Right atrium auricular region (tissue), 2 donors: ENCODE results near the gene ECT2L. TPM values are rescaled to one million over a fixed set of nuclear protein-coding genes. Genes with fewer than 3 reads are reported as not detected.

ENCODE experiments used
- DNase-seq: peaks from one replicate; pipeline ENCODE4 v3.0.0-alpha.2; 2019; ENCODE audit warnings: low spot score
- H3K27ac ChIP-seq, 2 donors: fragments of 200-600 bp; sonication (generic); 1 replicate in 1 of 2; 2 replicates in 1 of 2; pipeline ENCODE4 v1.5.1; 2016 to 2019
- H3K27me3 ChIP-seq, 2 donors: fragments of 200-600 bp; sonication (generic); one replicate each; pipeline versions ENCODE4 v1.5.1 to v1.6.0; 2017 to 2019
- H3K36me3 ChIP-seq: fragments of 200-600 bp; sonication (generic); one replicate; pipeline ENCODE4 v1.5.1; 2016
- H3K4me1 ChIP-seq, 2 donors: fragments of 200-600 bp; sonication (generic); one replicate each; pipeline versions ENCODE4 v1.5.1 to v1.6.0; 2017 to 2019
- H3K4me3 ChIP-seq, 2 donors: fragments of 200-600 bp; sonication (generic); 1 replicate in 1 of 2; 2 replicates in 1 of 2; pipeline ENCODE4 v1.5.1; 2017 to 2019; ENCODE audit warnings: mild to moderate bottlenecking in 1 of 2, moderate library complexity in 1 of 2
- H3K9me3 ChIP-seq, 2 donors: fragments of 200-600 bp; sonication (generic); one replicate each; pipeline ENCODE4 v1.5.1; 2019
- CTCF ChIP-seq, 2 donors: fragments of 200-600 bp; sonication (generic); IDR thresholded peaks; one replicate each; pipeline ENCODE4 v1.5.1; 2019; ENCODE audit warnings: antibody characterized with exemption in 2 of 2
- total RNA-seq, 2 donors: library from RNA; depleted of rRNA; stranded (reverse); fragments of >200 nt; gene quantifications; one replicate each; pipeline ENCODE4 v1.1.0, GENCODE V29; 2016

ECT2L gene
- total RNA-seq, 2 donors from 2014 or later: 1.1 to 3.5 TPM

- H3K4me1 ChIP-seq: no peaks in the 10 kb centered on the region
- no peak overlapping the region for H3K27ac ChIP-seq
- H3K27me3 ChIP-seq: no peaks in the 10 kb centered on the region
- no peak for TF ChIP-seq CTCF (IDR thresholded peaks at IDR 0.05)
- H3K4me3 ChIP-seq: no peak overlapping the region
- no peaks in the 10 kb centered on the region for H3K9me3 ChIP-seq
- DNase-seq: no peak
- no peaks in the 10 kb centered on the region for H3K36me3 ChIP-seq
These were observed 86.6 kb downstream of the ECT2L start for GRCh38 chr6:138882369-138883017.

GRCh38 chr6:138885156-138885819 is 89.4 kb downstream of the ECT2L start:
- Histone ChIP-seq H3K27ac (no peak overlapping the region), H3K9me3 (no peaks in the 10 kb centered on the region), H3K4me1 (no peaks in the 10 kb centered on the region), H3K4me3 (no peak overlapping the region), H3K36me3 (no peaks in the 10 kb centered on the region), H3K27me3 (no peaks in the 10 kb centered on the region)
- TF ChIP-seq CTCF (IDR thresholded peaks at IDR 0.05): no peak
- no peak for DNase-seq

- TF ChIP-seq CTCF (IDR thresholded peaks at IDR 0.05): no peak
These were observed 95.5 kb downstream of the ECT2L start for GRCh38 chr6:138891255-138891986.

GRCh38 chr6:138896104-138896756 is 100.3 kb downstream of the ECT2L start:
- DNase-seq: no peak

More at GRCh38 chr6:138891255-138891986, 95.5 kb downstream of the ECT2L start:
- no peak overlapping the region for H3K4me3 ChIP-seq
- H3K9me3 ChIP-seq: no peaks in the 10 kb centered on the region
- DNase-seq: no peak
- no peaks in the 10 kb centered on the region for H3K4me1 ChIP-seq
- H3K27me3 ChIP-seq: no peaks in the 10 kb centered on the region
- no peak overlapping the region for H3K27ac ChIP-seq
- no peaks in the 10 kb centered on the region for H3K36me3 ChIP-seq

GRCh38 chr6:138897031-138897430 is 101.1 kb downstream of the ECT2L start:
- TF ChIP-seq CTCF (IDR thresholded peaks at IDR 0.05): no peak
- DNase-seq: no peak

More at GRCh38 chr6:138896104-138896756, 100.3 kb downstream of the ECT2L start:
- Histone ChIP-seq H3K4me3 (no peak overlapping the region), H3K27me3 (no peaks in the 10 kb centered on the region), H3K27ac (no peak overlapping the region), H3K36me3 (peaks cover 7% of the 10 kb centered on the region), H3K4me1 (no peaks in the 10 kb centered on the region), H3K9me3 (no peaks in the 10 kb centered on the region)
- no peak for TF ChIP-seq CTCF (IDR thresholded peaks at IDR 0.05)

More at GRCh38 chr6:138897031-138897430, 101.1 kb downstream of the ECT2L start:
- Histone ChIP-seq H3K27ac (no peak overlapping the region), H3K27me3 (no peaks in the 10 kb centered on the region), H3K36me3 (peaks cover 13% of the 10 kb centered on the region), H3K9me3 (no peaks in the 10 kb centered on the region), H3K4me3 (no peak overlapping the region), H3K4me1 (no peaks in the 10 kb centered on the region)
